Neutrophil (primary cell): ENCODE measurements around the gene KRTAP12-4.

ENCODE experiments used
- H3K27ac ChIP-seq: fragments of 200-600 bp; sonication (generic); 2 replicates; pipeline ENCODE4 v1.5.1; 2016; ENCODE audit warnings: mild to moderate bottlenecking, moderate library complexity
- H3K27me3 ChIP-seq: fragments of 200-600 bp; sonication (generic); 2 replicates; pipeline ENCODE4 v1.6.0; 2016; ENCODE audit warnings: mild to moderate bottlenecking
- H3K36me3 ChIP-seq: fragments of 200-600 bp; sonication (generic); 2 replicates; pipeline ENCODE4 v1.5.1; 2017
- H3K4me1 ChIP-seq, 2 experiments: fragments of 200-600 bp in 1 of 2; sonication (generic) in 1 of 2; 1 replicate in 1 of 2; 2 replicates in 1 of 2; pipeline versions ENCODE4 v1.5.1 to v1.6.1; 2013 to 2016; ENCODE audit warnings: low read depth in 1 of 2, low read length in 1 of 2, mild to moderate bottlenecking in 1 of 2, moderate library complexity in 1 of 2; ENCODE audit not compliant: control insufficient read depth in 1 of 2, insufficient read depth in 1 of 2
- H3K4me3 ChIP-seq, 2 experiments: fragments of 200-600 bp in 1 of 2; sonication (generic) in 1 of 2; 1 replicate in 1 of 2; 2 replicates in 1 of 2; pipeline ENCODE4 v1.5.1; 2013 to 2016; ENCODE audit warnings: low read depth in 1 of 2, low read length in 1 of 2, mild to moderate bottlenecking in 1 of 2, moderate library complexity in 1 of 2
- H3K9me3 ChIP-seq: fragments of 200-600 bp; sonication (generic); 2 replicates; pipeline ENCODE4 v1.5.1; 2016
- TF ChIP-seq, protein P1 (sequence below): fragments of 200-600 bp; sonication (generic); IDR thresholded peaks from 2 replicates; pipeline ENCODE4 v1.5.1; 2016; ENCODE audit warnings: antibody characterized with exemption

KRTAP12-4 gene

DNA sequence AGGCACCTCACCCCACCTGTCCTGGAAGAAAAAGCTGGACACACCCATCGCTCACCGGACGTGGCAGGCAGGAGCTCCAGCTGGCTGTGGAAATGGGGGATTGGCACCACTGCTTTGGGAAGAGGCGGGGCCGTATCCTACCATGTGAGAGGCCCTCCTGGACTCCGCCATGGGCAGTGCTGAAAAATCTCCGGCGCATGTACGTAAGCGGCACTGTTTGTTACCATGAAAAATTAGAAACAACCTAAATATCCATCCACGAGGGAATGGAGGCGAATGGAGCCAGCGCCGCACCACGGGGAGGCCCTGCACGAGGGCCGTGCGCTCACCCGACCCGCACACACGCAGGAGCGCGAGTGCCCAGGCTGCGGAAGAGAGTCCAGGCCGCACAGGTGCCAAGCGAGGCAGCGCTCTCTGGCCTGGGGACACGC is 39.5 kb downstream of the KRTAP12-4 start:
- Histone ChIP-seq H3K36me3 (no peaks in the 10 kb centered on the region), H3K4me3 (no peak overlapping the region), H3K27me3 (no peaks in the 10 kb centered on the region), H3K27ac (no peak overlapping the region), H3K9me3 (no peaks in the 10 kb centered on the region), H3K4me1 (peaks cover 28 to 35% of the 10 kb centered on the region in 2 experiments)
- TF ChIP-seq, protein P1, sequence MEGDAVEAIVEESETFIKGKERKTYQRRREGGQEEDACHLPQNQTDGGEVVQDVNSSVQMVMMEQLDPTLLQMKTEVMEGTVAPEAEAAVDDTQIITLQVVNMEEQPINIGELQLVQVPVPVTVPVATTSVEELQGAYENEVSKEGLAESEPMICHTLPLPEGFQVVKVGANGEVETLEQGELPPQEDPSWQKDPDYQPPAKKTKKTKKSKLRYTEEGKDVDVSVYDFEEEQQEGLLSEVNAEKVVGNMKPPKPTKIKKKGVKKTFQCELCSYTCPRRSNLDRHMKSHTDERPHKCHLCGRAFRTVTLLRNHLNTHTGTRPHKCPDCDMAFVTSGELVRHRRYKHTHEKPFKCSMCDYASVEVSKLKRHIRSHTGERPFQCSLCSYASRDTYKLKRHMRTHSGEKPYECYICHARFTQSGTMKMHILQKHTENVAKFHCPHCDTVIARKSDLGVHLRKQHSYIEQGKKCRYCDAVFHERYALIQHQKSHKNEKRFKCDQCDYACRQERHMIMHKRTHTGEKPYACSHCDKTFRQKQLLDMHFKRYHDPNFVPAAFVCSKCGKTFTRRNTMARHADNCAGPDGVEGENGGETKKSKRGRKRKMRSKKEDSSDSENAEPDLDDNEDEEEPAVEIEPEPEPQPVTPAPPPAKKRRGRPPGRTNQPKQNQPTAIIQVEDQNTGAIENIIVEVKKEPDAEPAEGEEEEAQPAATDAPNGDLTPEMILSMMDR, result no peak

DNA sequence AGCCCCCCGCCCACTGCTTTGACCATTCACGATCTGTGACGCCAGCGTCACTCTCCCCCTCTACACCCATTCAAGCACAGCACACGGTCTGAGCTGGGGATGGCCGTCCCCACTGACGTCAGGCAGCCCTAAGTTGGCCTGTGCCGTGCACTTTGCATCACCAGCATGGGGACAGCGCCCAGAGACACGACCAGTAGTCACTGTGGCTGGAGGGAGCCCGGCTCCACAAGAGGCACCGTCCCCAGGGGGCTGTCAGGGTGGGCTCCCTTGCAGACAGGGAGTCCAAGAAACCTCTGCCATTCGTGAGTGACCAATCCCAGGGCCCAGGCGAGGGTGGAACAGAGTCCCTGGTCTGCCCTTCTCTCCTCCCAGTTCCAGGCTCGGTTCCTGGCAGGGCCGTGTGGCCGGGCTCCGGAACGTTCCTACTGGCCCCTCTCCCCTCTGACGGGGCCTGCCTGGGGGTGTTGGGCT is 40.3 kb downstream of the KRTAP12-4 start:
- H3K9me3 ChIP-seq, result no peaks in the 10 kb centered on the region
- H3K27me3 ChIP-seq, result no peaks in the 10 kb centered on the region
- no peak overlapping the region for H3K4me3 ChIP-seq
- TF ChIP-seq, protein P1, result no peak
- peaks cover 21 to 27% of the 10 kb centered on the region in 2 experiments for H3K4me1 ChIP-seq
- no peak overlapping the region for H3K27ac ChIP-seq
- H3K36me3 ChIP-seq, result no peaks in the 10 kb centered on the region

DNA sequence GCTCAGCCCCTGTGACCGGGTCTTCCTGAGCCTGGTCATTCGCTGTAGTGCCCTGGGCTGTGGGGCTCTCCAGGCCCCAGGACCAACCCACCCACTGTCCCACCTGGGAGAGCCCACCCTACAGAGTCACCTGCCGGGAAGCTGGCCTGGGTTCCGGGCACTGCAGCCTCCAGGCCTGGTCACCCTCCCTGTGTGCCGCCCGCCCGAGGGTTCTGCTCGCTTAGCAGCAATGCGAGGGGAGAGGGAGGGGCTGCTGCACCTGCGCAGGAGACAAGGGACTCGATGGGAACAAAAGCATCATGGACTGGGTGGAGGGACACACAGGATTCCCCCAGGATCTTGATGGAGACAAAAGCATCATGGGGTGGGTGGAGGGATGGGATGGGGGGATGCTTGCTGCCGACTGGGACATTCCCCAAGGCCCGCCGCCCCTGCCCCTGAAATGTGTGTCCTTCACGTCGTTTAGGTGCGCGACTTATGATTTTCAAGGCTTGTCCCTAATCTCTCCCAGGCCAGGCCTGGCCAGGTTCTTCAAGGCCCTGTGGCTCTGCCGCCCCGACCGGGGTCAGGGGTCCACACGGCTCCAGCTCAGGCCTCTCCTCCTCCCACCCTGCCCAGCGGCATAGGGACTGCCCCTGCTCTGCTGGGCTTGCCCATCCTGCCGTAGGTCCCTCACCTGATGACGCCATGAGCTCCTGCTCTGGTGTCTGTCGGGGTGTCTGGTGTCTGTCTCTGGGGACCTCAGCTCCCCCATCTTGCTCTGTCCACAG is 40.9 kb downstream of the KRTAP12-4 start:
- TF ChIP-seq, protein P1, result no peak
- Histone ChIP-seq H3K4me3 (no peak overlapping the region), H3K4me1 (peaks cover 15 to 21% of the 10 kb centered on the region in 2 experiments), H3K9me3 (no peaks in the 10 kb centered on the region), H3K27ac (no peak overlapping the region), H3K36me3 (no peaks in the 10 kb centered on the region), H3K27me3 (no peaks in the 10 kb centered on the region)

DNA sequence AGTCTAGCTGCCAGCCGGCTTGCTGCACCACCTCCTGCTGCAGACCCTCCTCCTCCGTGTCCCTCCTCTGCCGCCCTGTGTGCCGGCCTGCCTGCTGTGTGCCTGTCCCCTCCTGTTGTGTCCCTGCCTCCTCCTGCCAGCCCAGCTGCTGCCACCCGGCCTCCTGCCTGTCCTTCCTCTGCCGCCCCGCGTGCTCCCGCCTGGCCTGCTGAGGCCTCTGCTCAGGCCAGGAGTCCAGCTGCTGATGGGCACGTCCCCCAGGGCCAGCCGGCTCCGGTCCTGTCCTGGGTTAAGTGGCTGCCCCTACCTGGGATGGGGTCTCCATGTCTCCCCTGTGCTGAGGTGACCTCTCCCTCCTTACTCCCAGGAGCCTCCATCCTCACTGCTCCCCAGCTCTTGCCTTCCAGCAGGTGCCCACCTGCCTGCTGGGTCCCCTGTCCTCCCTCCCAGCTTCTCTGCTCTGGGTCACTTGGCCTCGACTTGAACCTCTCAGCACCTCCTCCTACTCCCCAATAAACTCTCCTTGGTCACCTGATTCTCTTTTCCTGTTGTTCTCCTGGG is 41.7 kb downstream of the KRTAP12-4 start:
- TF ChIP-seq, protein P1, result no peak
- Histone ChIP-seq H3K4me3 (no peak overlapping the region), H3K9me3 (no peaks in the 10 kb centered on the region), H3K27me3 (no peaks in the 10 kb centered on the region), H3K4me1 (peaks cover 6 to 13% of the 10 kb centered on the region in 2 experiments), H3K36me3 (no peaks in the 10 kb centered on the region), H3K27ac (no peak overlapping the region)

DNA sequence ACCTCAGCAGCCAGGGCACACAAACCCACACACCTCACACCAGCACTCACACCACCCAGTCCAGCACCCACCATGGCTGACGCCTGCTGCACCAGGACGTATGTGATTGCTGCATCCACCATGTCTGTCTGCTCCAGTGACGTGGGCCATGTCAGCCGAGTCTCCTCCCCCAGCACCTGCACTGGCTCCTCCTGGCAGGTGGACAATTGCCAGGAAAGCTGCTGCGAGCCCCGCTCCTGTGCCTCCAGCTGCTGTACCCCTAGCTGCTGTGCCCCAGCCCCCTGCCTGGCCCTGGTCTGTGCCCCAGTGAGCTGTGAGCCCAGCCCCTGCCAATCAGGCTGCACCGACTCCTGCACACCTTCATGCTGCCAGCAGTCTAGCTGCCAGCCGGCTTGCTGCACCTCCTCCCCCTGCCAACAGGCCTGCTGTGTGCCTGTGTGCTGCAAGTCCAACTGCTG is 42.4 kb downstream of the KRTAP12-4 start, which contains the start of gene KRTAP10-8:
TSS of gene KRTAP10-8 (plus strand) at position 51 of the 458 bp plus-strand sequence. CDS start at position 73, 22 bp downstream.
- Histone ChIP-seq H3K9me3 (no peaks in the 10 kb centered on the region), H3K27me3 (no peaks in the 10 kb centered on the region)

More for the DNA sequence above, 42.4 kb downstream of the KRTAP12-4 start, which contains the start of gene KRTAP10-8:
- H3K27ac ChIP-seq, result no peak within 1 kb of the TSS
- peaks cover 0 to 6% of the 10 kb centered on the region in 2 experiments for H3K4me1 ChIP-seq
- TF ChIP-seq, protein P1, result no peak
- H3K36me3 ChIP-seq, result no peaks in the 10 kb centered on the region
- no peak within 1 kb of the TSS for H3K4me3 ChIP-seq
